HUES64 (cell line): ENCODE measurements around the gene DPF3.

Experiments used
- H3K27ac ChIP-seq: 2 replicates; pipeline ENCODE4 v1.7.0; 2013; ENCODE audit warnings: low read depth, low read length, inconsistent platforms
- H3K27me3 ChIP-seq: 2 replicates; pipeline ENCODE4 v1.6.1; 2013; ENCODE audit warnings: mild to moderate bottlenecking, low read length; ENCODE audit not compliant: insufficient read depth
- H3K36me3 ChIP-seq: 2 replicates; pipeline ENCODE4 v1.6.1; 2013; ENCODE audit warnings: mild to moderate bottlenecking, low read length; ENCODE audit not compliant: insufficient read depth
- H3K4me1 ChIP-seq: 2 replicates; pipeline ENCODE4 v1.6.1; 2013; ENCODE audit warnings: mild to moderate bottlenecking, low read length, moderate library complexity; ENCODE audit not compliant: insufficient read depth
- H3K4me3 ChIP-seq: 2 replicates; pipeline ENCODE4 v1.5.1; 2013; ENCODE audit warnings: mild to moderate bottlenecking, low read length, moderate library complexity
- H3K9ac ChIP-seq: 2 replicates; pipeline ENCODE4 v1.6.1; 2013; ENCODE audit warnings: mild to moderate bottlenecking, low read depth, low read length
- H3K9me3 ChIP-seq: 2 replicates; pipeline ENCODE4 v1.6.1; 2013; ENCODE audit warnings: low read depth, low read length; ENCODE audit not compliant: insufficient read depth
- WGBS: fragments of 150-250, 120-280 bp; methylation state at CpG from one replicate; pipeline ENCODE4 v1.1.7; 2013; ENCODE audit warnings: missing lambda C conversion rate; 5-methylcytosine and 5-hydroxymethylcytosine counted together

Gene DPF3

GRCh38 chr14:72600551-72601330 is 293.2 kb downstream of the DPF3 start:
- H3K27me3 ChIP-seq, result no peaks in the 10 kb centered on the region
- no peak overlapping the region for H3K27ac ChIP-seq
- H3K36me3 ChIP-seq, result no peaks in the 10 kb centered on the region
- peaks cover 8% of the 10 kb centered on the region; the same call in 1 of the 2 replicates for H3K4me1 ChIP-seq
- 66% methylated on average over 9 of the region's 9 CpGs for whole genome bisulfite sequencing
- no peak overlapping the region for H3K4me3 ChIP-seq
- H3K9me3 ChIP-seq, result no peaks in the 10 kb centered on the region
- no peak overlapping the region for H3K9ac ChIP-seq

DNA sequence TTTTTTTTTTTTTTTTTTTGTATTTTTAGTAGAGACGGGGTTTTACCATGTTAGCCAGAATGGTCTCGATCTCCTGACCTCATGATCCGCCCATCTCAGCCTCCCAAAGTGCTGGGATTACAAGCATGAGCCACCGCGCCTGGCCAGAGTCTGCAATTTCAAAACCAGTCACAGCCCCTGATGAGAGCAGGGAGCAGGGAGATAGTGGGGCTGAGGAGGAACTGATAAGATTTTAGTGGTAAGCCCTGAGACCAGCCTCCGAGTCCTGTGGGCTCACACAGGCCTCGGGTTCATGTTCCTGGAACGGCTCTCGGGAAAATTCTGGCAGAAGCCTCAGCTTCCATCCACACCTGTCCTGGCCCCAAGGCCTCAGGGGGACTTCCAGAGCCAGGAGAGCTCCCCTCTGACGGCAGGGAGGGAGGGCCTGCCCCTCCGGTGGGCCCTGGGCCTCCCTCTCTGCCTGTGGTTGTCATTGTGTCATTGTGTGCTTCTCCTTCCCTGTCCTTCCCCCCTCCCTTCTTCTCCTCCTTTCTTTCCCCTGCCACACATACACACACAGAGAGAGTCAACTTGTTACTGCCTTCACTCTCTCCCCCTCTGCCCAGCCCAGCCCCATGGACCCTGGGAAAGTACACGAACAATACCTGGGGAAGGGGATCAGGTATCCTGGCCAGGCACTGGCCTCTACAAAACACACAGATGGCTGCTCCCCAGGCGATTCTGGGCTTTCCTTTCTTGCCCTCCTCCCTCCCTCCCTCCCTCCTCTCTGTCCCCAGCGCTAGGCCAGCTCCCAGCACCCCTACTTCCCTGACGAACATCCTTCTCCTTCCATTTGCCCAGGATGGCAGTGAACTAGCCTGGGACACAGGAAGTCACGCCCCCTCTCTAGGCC is 294.1 kb downstream of the DPF3 start:
- H3K4me3 ChIP-seq, result no peak overlapping the region
- WGBS, result 73% methylated on average over 16 of the region's 16 CpGs
- no peak overlapping the region for H3K27ac ChIP-seq
- H3K36me3 ChIP-seq, result no peaks in the 10 kb centered on the region
- H3K9ac ChIP-seq, result no peak overlapping the region
- no peaks in the 10 kb centered on the region for H3K9me3 ChIP-seq
- H3K4me1 ChIP-seq, result peaks cover 8% of the 10 kb centered on the region; the same call in 1 of the 2 replicates
- H3K27me3 ChIP-seq, result no peaks in the 10 kb centered on the region

- Histone ChIP-seq H3K9ac (no peak overlapping the region), H3K4me1 (peaks cover 8% of the 10 kb centered on the region; the same call in 1 of the 2 replicates), H3K9me3 (no peaks in the 10 kb centered on the region), H3K36me3 (no peaks in the 10 kb centered on the region), H3K27ac (no peak overlapping the region), H3K4me3 (no peak overlapping the region), H3K27me3 (no peaks in the 10 kb centered on the region)
- 94% methylated on average over 5 of the region's 5 CpGs for WGBS
Observed at GRCh38 chr14:72598306-72598705, 295.6 kb downstream of the DPF3 start.

DNA sequence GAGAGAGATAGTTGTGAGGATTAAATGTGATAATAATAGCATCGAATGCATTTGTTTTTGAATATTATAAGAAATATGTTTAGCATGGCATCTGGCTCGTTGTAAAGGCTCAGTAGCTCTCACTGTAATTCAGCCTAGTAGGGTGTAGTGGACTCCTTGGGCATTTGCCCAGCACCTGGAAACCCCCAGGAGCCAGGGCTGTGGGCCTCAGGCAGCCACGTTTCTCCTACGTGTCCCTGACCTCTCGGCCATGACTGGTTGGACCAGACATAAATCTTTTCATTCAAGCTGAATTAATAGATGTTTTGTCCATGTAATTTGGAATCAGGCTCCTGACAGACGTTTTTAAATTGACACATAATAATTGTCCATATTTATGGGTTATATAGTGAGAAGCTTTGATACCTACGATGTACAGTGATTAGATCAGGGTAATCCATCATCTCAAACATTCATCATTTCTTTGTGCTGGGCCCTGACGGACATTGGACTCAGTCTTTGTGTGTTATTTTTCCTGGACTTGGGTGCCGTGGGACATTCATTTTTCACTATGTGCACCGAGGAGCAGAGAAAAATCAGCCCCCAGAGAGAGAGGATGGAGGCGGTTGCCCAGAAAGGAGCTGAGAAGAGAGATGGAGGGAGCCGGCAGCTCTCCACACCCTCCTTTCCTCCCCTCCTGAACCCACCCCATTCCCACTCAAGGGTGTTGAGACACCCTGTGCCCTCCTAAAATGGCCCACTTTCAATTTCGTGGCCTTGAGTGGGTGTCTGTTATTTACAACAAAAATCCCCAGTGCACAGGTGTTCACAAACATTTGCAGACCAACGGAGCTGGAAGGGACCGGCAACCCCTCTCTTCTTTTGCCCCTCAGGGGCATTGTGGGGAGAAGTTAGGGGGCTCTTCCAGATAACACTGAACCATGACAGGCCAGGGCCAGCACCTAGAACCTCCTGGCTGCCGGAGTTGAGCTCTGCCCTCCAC is 296.4 kb downstream of the DPF3 start:
- Histone ChIP-seq H3K4me1 (peaks cover 8% of the 10 kb centered on the region; the same call in 1 of the 2 replicates), H3K27ac (no peak overlapping the region), H3K27me3 (no peaks in the 10 kb centered on the region), H3K36me3 (no peaks in the 10 kb centered on the region), H3K4me3 (no peak overlapping the region), H3K9ac (no peak overlapping the region), H3K9me3 (no peaks in the 10 kb centered on the region)
- 78% methylated on average over 13 of the region's 16 CpGs for WGBS

- H3K9me3 ChIP-seq, result no peaks in the 10 kb centered on the region
- no peak overlapping the region for H3K27ac ChIP-seq
- no peaks in the 10 kb centered on the region for H3K27me3 ChIP-seq
- H3K9ac ChIP-seq, result no peak overlapping the region
- 93% methylated on average over 8 of the region's 8 CpGs for WGBS
- no peak overlapping the region for H3K4me3 ChIP-seq
- no peaks in the 10 kb centered on the region for H3K36me3 ChIP-seq
- H3K4me1 ChIP-seq, result peaks cover 6% of the 10 kb centered on the region; the same call in 1 of the 2 replicates
Observed at GRCh38 chr14:72595152-72595862, 298.6 kb downstream of the DPF3 start.

GRCh38 chr14:72594099-72594901 is 299.6 kb downstream of the DPF3 start:
- no peak overlapping the region for H3K4me3 ChIP-seq
- H3K27ac ChIP-seq, result no peak overlapping the region
- 89% methylated on average over 14 of the region's 14 CpGs for whole genome bisulfite sequencing

DNA sequence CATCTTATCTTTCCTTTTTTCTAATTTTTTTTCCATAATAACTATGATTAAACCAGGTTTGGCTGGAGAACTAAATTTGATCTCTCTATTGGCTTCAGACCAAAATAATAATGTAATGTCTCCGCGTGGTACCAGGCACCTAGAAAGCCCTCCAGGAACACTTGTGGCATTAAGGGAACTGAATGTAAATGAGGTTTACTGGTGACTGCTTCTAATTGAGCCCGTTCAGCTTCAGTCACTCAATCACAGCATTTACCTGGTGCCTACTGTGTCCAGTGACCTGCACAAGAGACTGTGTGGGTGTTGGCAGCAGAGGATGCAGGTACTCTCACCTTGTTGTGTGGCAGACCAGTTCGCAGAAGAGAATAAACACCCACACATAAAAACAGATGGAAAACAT is 302.5 kb downstream of the DPF3 start:
- WGBS, result 96% methylated on average over 4 of the region's 4 CpGs
- Histone ChIP-seq H3K36me3 (no peaks in the 10 kb centered on the region), H3K9ac (no peak overlapping the region), H3K27me3 (no peaks in the 10 kb centered on the region), H3K9me3 (no peaks in the 10 kb centered on the region), H3K27ac (no peak overlapping the region), H3K4me3 (no peak overlapping the region), H3K4me1 (no peaks in the 10 kb centered on the region)

More at GRCh38 chr14:72594099-72594901, 299.6 kb downstream of the DPF3 start:
- no peaks in the 10 kb centered on the region for H3K36me3 ChIP-seq
- H3K9me3 ChIP-seq, result no peaks in the 10 kb centered on the region
- no peaks in the 10 kb centered on the region for H3K4me1 ChIP-seq
- H3K9ac ChIP-seq, result no peak overlapping the region
- H3K27me3 ChIP-seq, result no peaks in the 10 kb centered on the region

- Histone ChIP-seq H3K36me3 (no peaks in the 10 kb centered on the region), H3K27ac (no peak overlapping the region), H3K27me3 (no peaks in the 10 kb centered on the region), H3K9me3 (no peaks in the 10 kb centered on the region), H3K4me3 (no peak overlapping the region), H3K4me1 (no peaks in the 10 kb centered on the region), H3K9ac (no peak overlapping the region)
- 93% methylated on average over 6 of the region's 7 CpGs for WGBS
Observed at GRCh38 chr14:72590577-72590976, 303.3 kb downstream of the DPF3 start.

DNA sequence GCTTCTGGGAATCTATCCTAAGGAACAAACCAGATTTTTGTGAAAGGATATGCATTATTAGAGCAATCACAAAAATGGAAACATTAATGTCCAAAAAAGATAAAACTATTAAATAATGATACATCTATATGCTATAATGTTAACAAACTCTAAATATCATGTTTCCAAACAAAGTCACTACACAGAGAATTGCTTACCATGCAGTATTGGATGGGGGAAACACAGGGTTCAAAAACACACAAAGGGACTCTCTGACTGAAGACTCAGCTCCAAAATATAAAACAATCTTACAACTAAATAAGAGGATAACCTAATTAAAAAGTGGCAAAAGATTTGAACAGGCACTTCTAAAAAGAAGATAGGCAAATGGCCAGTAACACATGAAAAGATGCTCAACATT is 304.2 kb downstream of the DPF3 start:
- no peak overlapping the region for H3K4me3 ChIP-seq
- H3K9ac ChIP-seq, result no peak overlapping the region
- H3K4me1 ChIP-seq, result no peaks in the 10 kb centered on the region

DNA sequence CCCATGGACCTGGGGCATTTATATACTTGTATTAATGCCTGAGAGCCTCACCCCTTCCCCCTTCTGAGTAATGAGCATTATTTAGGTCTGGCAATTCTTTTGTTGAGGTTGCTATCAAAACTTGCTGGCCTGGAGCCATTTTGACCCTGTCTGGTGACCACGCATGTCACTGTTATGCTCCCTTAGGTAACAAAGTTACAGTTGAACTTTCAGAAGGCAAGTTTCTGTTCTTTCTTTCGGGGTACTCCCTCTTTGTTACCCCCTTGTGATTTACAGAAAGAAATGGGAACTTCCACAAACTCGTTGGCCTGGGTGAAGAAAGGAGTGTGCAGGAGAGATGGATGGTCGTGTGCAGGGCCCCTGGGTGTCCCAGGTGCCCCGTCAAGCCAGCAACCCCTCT is 305.4 kb downstream of the DPF3 start:
- 96% methylated on average over 5 of the region's 5 CpGs for WGBS
- no peak overlapping the region for H3K27ac ChIP-seq

More for the DNA sequence above, 304.2 kb downstream of the DPF3 start:
- Histone ChIP-seq H3K27me3 (no peaks in the 10 kb centered on the region), H3K36me3 (no peaks in the 10 kb centered on the region), H3K27ac (no peak overlapping the region), H3K9me3 (no peaks in the 10 kb centered on the region)

More for the DNA sequence above, 305.4 kb downstream of the DPF3 start:
- H3K4me1 ChIP-seq, result no peaks in the 10 kb centered on the region
- H3K4me3 ChIP-seq, result no peak overlapping the region
- H3K27me3 ChIP-seq, result no peaks in the 10 kb centered on the region
- H3K9me3 ChIP-seq, result no peaks in the 10 kb centered on the region
- H3K9ac ChIP-seq, result no peak overlapping the region
- no peaks in the 10 kb centered on the region for H3K36me3 ChIP-seq
